HepG2 (cell line): Measurements from ENCODE around the gene CEMP1. TPM values are rescaled to one million over a fixed set of nuclear protein-coding genes. Genes with fewer than 3 reads are reported as not detected.

ENCODE experiments used
- ATAC-seq: fragments of 200-7000 bp; cut with Tn5 transposase; 3 replicates; pipeline ENCODE4 v1.9.1; 2020; ENCODE audit warnings: mild to moderate bottlenecking, moderate library complexity
- BruUV-seq: library from RNA; stranded (reverse); fragments of 400-500 nt; replicated peaks from 2 replicates; lab custom pipeline; 2021; lab: Mats Ljungman, UMichigan
- CTCF ChIA-PET: fragments of 300-600 bp; formaldehyde crosslinking; extraction: SDS; loops from one replicate; lab custom pipeline; 2021; ENCODE audit warnings: low total read pairs, inconsistent platforms, low intra/inter-chr PET ratio; lab: Yijun Ruan, JAX
- POLR2A ChIA-PET: fragments of 350-600 bp; sonication (Branson Sonifier 250); formaldehyde crosslinking; loops from one replicate; lab custom pipeline; 2020; ENCODE audit warnings: antibody characterized with exemption, inconsistent platforms; lab: Yijun Ruan, JAX
- DNase-seq: peaks from one replicate; pipeline ENCODE4 v3.0.0-alpha.2; 2015; ENCODE audit warnings: low spot score
- FAIRE-seq: peaks from 3 replicates; lab custom pipeline; 2011; peaks lifted over from hg19 to GRCh38; lab: Jason Lieb, UNC
- H2AFZ ChIP-seq: one replicate; pipeline ENCODE4 v1.6.1; 2011; ENCODE audit warnings: low read length, inconsistent platforms
- H3K27ac ChIP-seq: fragments of 300-600 bp; 3 replicates; pipeline ENCODE4 v1.8.0; 2011; ENCODE audit warnings: mixed run types, mild to moderate bottlenecking, mixed read lengths, low read length, inconsistent platforms; ENCODE audit not compliant: insufficient read depth; ENCODE audit errors: extremely low read length
- H3K27me3 ChIP-seq, 2 experiments: fragments of 200-600 bp in 1 of 2; 2 replicates in 1 of 2; 3 replicates in 1 of 2; pipeline versions ENCODE4 v1.6.0 to v1.8.0; 2011; ENCODE audit warnings: low read length in 2 of 2, mild to moderate bottlenecking in 2 of 2, moderate library complexity in 2 of 2, inconsistent platforms in 1 of 2; ENCODE audit not compliant: insufficient read depth in 2 of 2, control insufficient read depth in 1 of 2
- H3K36me3 ChIP-seq, 2 experiments: fragments of 200-600 bp in 1 of 2; replicated peaks in 1 of 2; 2 replicates in 1 of 2; 3 replicates in 1 of 2; pipeline versions ENCODE4 v1.5.1 to v1.8.0; 2011; ENCODE audit warnings: low read length in 2 of 2, inconsistent platforms in 1 of 2; ENCODE audit not compliant: insufficient read depth in 2 of 2, control insufficient read depth in 1 of 2
- H3K4me1 ChIP-seq: 2 replicates; pipeline ENCODE4 v1.5.1; 2012; ENCODE audit warnings: low read length, inconsistent platforms; ENCODE audit not compliant: insufficient read depth
- H3K4me2 ChIP-seq: 2 replicates; pipeline ENCODE4 v1.6.0; 2011; ENCODE audit warnings: low read depth, low read length, inconsistent platforms
- H3K4me3 ChIP-seq, 3 experiments: fragments of 200-600 bp in 1 of 3; sonication (generic), shearing (Covaris generic) in 1 of 3; replicated peaks in 1 of 3; 2 replicates each; pipeline ENCODE4 v1.5.1; 2011 to 2016; ENCODE audit warnings: low read length in 3 of 3, inconsistent platforms in 2 of 3, low read depth in 2 of 3, mild to moderate bottlenecking in 2 of 3, control low read depth in 1 of 3, mixed read lengths in 1 of 3; ENCODE audit not compliant: insufficient read depth in 1 of 3
- H3K79me2 ChIP-seq: one replicate; pipeline ENCODE4 v1.6.1; 2011; ENCODE audit warnings: low read length, inconsistent platforms; ENCODE audit not compliant: insufficient read depth
- H3K9ac ChIP-seq: 2 replicates; pipeline ENCODE4 v1.6.0; 2011; ENCODE audit warnings: mild to moderate bottlenecking, low read depth, low read length, inconsistent platforms; ENCODE audit not compliant: insufficient read depth
- H3K9me3 ChIP-seq: 2 replicates; pipeline ENCODE4 v1.5.1; 2012; ENCODE audit warnings: mild to moderate bottlenecking, low read length
- H4K20me1 ChIP-seq: 2 replicates; pipeline ENCODE4 v1.6.0; 2011; ENCODE audit warnings: inconsistent platforms, mild to moderate bottlenecking, low read length, moderate library complexity; ENCODE audit not compliant: insufficient read depth
- ATM ChIP-seq: fragments of 450-650 bp; IDR thresholded peaks from 2 replicates; pipeline ENCODE4 v1.7.1; 2017; ENCODE audit warnings: mild to moderate bottlenecking, borderline replicate concordance
- CEBPB ChIP-seq: IDR thresholded peaks from 2 replicates; pipeline ENCODE4 v1.6.1; 2011; ENCODE audit warnings: low read depth, low read length, improper control_type of control experiment, borderline replicate concordance
- DNMT3B ChIP-seq: conservative IDR thresholded peaks from 2 replicates; pipeline ENCODE4 v1.6.1; 2016; ENCODE audit warnings: missing biosample characterization, control low read depth
- HDAC1 ChIP-seq: sonication (generic); formaldehyde crosslinking; IDR thresholded peaks from 2 replicates; pipeline ENCODE4 v1.5.1; 2020; ENCODE audit warnings: mild to moderate bottlenecking, missing genetic modification reagents
- REL ChIP-seq: sonication (generic); formaldehyde crosslinking; conservative IDR thresholded peaks from 2 replicates; pipeline ENCODE4 v1.8.0; 2022; ENCODE audit warnings: mild to moderate bottlenecking, missing genetic modification reagents, moderate library complexity
- YEATS4 ChIP-seq: sonication (generic); formaldehyde crosslinking; IDR thresholded peaks from 2 replicates; pipeline ENCODE4 v1.4.0; 2020; ENCODE audit warnings: missing genetic modification reagents, borderline replicate concordance
- ZNF710 ChIP-seq: sonication (generic); formaldehyde crosslinking; IDR thresholded peaks from 2 replicates; pipeline ENCODE4 v1.5.0; 2020; ENCODE audit warnings: mild to moderate bottlenecking, missing genetic modification reagents, borderline replicate concordance
- WGBS: methylation state at CpG from one replicate; pipeline ENCODE4 v1.1.6; 2017; ENCODE audit warnings: low lambda C conversion rate; 5-methylcytosine and 5-hydroxymethylcytosine counted together
- in situ Hi-C: cut with HindIII; loops from 2 replicates; pipeline ENCODE4 v1.10.0; 2017; ENCODE audit warnings: low pct_unique_long_range_greater_than_20kb; ENCODE audit not compliant: extremely low pct_ligation_motif_present
- intact Hi-C: fragments of 100-400 bp; cut with micrococcal nuclease; formaldehyde crosslinking; loops from one replicate; pipeline ENCODE4 v1.10.0; 2022; ENCODE audit not compliant: unreplicated experiment
- polyA plus RNA-seq, 8 experiments: library from polyadenylated mRNA; depleted of rRNA in 3 of 8; stranded (reverse) in 7 of 8; unstranded in 1 of 8; fragments of >200 nt; fragmentation: Illumina TruSeq in 4 of 8; extraction: Trizol in 4 of 8; gene quantifications; 2 replicates each; pipeline versions ENCODE4 v1.2.1 to v1.2.3, GENCODE V29; 2011 to 2016; ENCODE audit warnings: low read depth in 4 of 8, missing spikeins in 1 of 8, mixed read lengths in 1 of 8; ENCODE audit not compliant: insufficient read depth in 1 of 8
- total RNA-seq, 5 experiments: library from RNA; depleted of rRNA; stranded (reverse); fragments of >200 nt; fragmentation: Illumina TruSeq; extraction: Trizol; gene quantifications; 2 replicates each; pipeline ENCODE4 v1.2.3, GENCODE V29; 2016; ENCODE audit warnings: low read depth in 1 of 5

CEMP1 gene
- total and polyA plus RNA-seq, 2 of the 13 experiments (the other 11 are each of a cell fraction or from before 2014, with no cell fraction given) = not detected

GRCh38 chr16:2497116-2497630 lies 34.0 kb downstream of the CEMP1 start:
- H3K4me2 ChIP-seq = no peak overlapping the region
- in situ Hi-C loops = no loop called here
- no peak for TF ChIP-seq ZNF710 (CRISPR knock-in tag)
- TF ChIP-seq ATM = no peak
- TF ChIP-seq HDAC1 (CRISPR knock-in tag) = no peak
- no peak for TF ChIP-seq REL
- TF ChIP-seq YEATS4 = no peak
- TF ChIP-seq CEBPB = no peak
- TF ChIP-seq DNMT3B (CRISPR knock-in tag) = no peak
- H3K9me3 ChIP-seq = no peaks in the 10 kb centered on the region
- no peak for FAIRE-seq
- H3K4me3 ChIP-seq = no peak overlapping the region
- whole genome bisulfite sequencing = 92% methylated on average over 7 of the region's 21 CpGs
- no peak overlapping the region for H2AFZ ChIP-seq
- ChIA-PET POLR2A (no interaction called here), CTCF (no interaction called here)
- no peak for ATAC-seq
- no peak overlapping the region for H3K27ac ChIP-seq
- intact Hi-C loops = no loop called here
- H3K79me2 ChIP-seq = no peaks in the 10 kb centered on the region
- DNase-seq = no peak
- H3K9ac ChIP-seq = no peak overlapping the region
- H4K20me1 ChIP-seq = no peaks in the 10 kb centered on the region
- H3K36me3 ChIP-seq = peaks cover 12 to 29% of the 10 kb centered on the region in 2 experiments; a peak in 4 of 5 replicates
- H3K27me3 ChIP-seq = no peaks in the 10 kb centered on the region
- BruUV-seq = no TSS peak
- peaks cover 12% of the 10 kb centered on the region for H3K4me1 ChIP-seq
